Astrocyte (in vitro differentiated cells and primary cell): Measurements from ENCODE around the gene DSCAM. TPM values are rescaled to one million over a fixed set of nuclear protein-coding genes. Genes with fewer than 3 reads are reported as not detected.

Experiments
- DNase-seq: peaks from one replicate; pipeline ENCODE4 v3.0.0-alpha.2; 2010; ENCODE audit warnings: low read depth
- FAIRE-seq: peaks from 2 replicates; lab custom pipeline; 2011; peaks lifted over from hg19 to GRCh38; lab: Jason Lieb, UNC
- H2AFZ ChIP-seq: 2 replicates; pipeline ENCODE4 v1.6.0; 2012; ENCODE audit warnings: low read depth, low read length, inconsistent platforms
- H3K27ac ChIP-seq: 2 replicates; pipeline ENCODE4 v1.5.1; 2011; ENCODE audit warnings: low read depth, low read length, inconsistent platforms
- H3K27me3 ChIP-seq: 2 replicates; pipeline ENCODE4 v1.6.0; 2011; ENCODE audit warnings: low read length, inconsistent platforms; ENCODE audit not compliant: insufficient read depth
- H3K36me3 ChIP-seq: 2 replicates; pipeline ENCODE4 v1.5.1; 2011; ENCODE audit warnings: low read length, inconsistent platforms; ENCODE audit not compliant: insufficient read depth
- H3K4me1 ChIP-seq: 2 replicates; pipeline ENCODE4 v1.5.1; 2011; ENCODE audit warnings: low read length, inconsistent platforms; ENCODE audit not compliant: insufficient read depth
- H3K4me2 ChIP-seq: 2 replicates; pipeline ENCODE4 v1.6.0; 2012; ENCODE audit warnings: low read length, inconsistent platforms
- H3K4me3 ChIP-seq: 2 replicates; pipeline ENCODE4 v1.5.1; 2011; ENCODE audit warnings: low read depth, mild to moderate bottlenecking, low read length, inconsistent platforms; ENCODE audit not compliant: insufficient read depth
- H3K79me2 ChIP-seq: 2 replicates; pipeline ENCODE4 v1.6.0; 2012; ENCODE audit warnings: mild to moderate bottlenecking, low read length, inconsistent platforms; ENCODE audit not compliant: insufficient read depth
- H3K9ac ChIP-seq: 2 replicates; pipeline ENCODE4 v1.6.0; 2012; ENCODE audit warnings: mild to moderate bottlenecking, low read length, inconsistent platforms
- H3K9me3 ChIP-seq: 2 replicates; pipeline ENCODE4 v1.5.1; 2012; ENCODE audit warnings: low read depth, mild to moderate bottlenecking, low read length, inconsistent platforms; ENCODE audit not compliant: insufficient read depth
- H4K20me1 ChIP-seq: 2 replicates; pipeline ENCODE4 v1.6.0; 2012; ENCODE audit warnings: low read length, inconsistent platforms; ENCODE audit not compliant: insufficient read depth
- H3K27ac Mint-ChIP-seq: one replicate; pipeline ENCODE4 v1.8.0; 2021; ENCODE audit warnings: mild to moderate bottlenecking, mixed read lengths; ENCODE audit not compliant: unreplicated experiment
- H3K27me3 Mint-ChIP-seq: one replicate; pipeline ENCODE4 v1.8.0; 2021; ENCODE audit warnings: low read depth, mixed read lengths; ENCODE audit not compliant: unreplicated experiment
- H3K36me3 Mint-ChIP-seq: one replicate; pipeline ENCODE4 v1.8.0; 2021; ENCODE audit warnings: low read depth, mixed read lengths; ENCODE audit not compliant: unreplicated experiment
- H3K4me1 Mint-ChIP-seq: one replicate; pipeline ENCODE4 v1.8.0; 2021; ENCODE audit warnings: low read depth, mixed read lengths; ENCODE audit not compliant: unreplicated experiment
- H3K4me3 Mint-ChIP-seq: one replicate; pipeline ENCODE4 v1.8.0; 2021; ENCODE audit warnings: mild to moderate bottlenecking, moderate library complexity, mixed read lengths; ENCODE audit not compliant: unreplicated experiment
- H3K9me3 Mint-ChIP-seq: one replicate; pipeline ENCODE4 v1.8.0; 2021; ENCODE audit warnings: mild to moderate bottlenecking, mixed read lengths; ENCODE audit not compliant: unreplicated experiment
- EZH2 ChIP-seq: IDR thresholded peaks from 2 replicates; pipeline ENCODE4 v1.6.1; 2012; ENCODE audit warnings: mild to moderate bottlenecking, low read length, inconsistent platforms; ENCODE audit not compliant: insufficient read depth
- total RNA-seq: library from RNA; stranded (reverse); gene quantifications from 2 replicates; pipeline ENCODE4 v1.2.1, GENCODE V29; 2021
- TF ChIP-seq, protein P1 (sequence below): IDR thresholded peaks from 2 replicates; pipeline ENCODE4 v1.5.1; 2011; ENCODE audit warnings: low read depth, mild to moderate bottlenecking, inconsistent platforms, low read length, moderate library complexity; ENCODE audit not compliant: insufficient read depth

The DSCAM gene
- total RNA-seq, 1 donor from 2014 or later: 0.18 TPM

DNA sequence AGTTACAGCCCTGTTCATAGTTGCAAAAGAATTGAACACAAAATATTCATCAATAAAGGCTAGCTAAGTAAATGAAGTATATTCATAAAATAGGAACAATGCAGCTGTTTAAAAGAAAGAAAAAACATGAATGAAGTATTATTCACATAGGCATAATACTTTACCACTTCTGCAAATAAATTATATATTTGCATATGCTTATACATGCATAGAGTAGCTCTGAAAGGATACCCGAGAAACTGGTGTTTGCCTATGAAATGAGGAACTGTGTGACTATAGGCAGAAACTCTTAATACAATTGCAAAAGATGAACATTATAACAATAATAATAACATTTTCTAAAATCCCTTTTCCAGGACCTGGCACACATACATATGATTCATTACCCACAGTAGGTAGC lies 385.9 kb downstream of the DSCAM start:
- H3K4me3 Mint-ChIP-seq: no peak overlapping the region
- H3K9me3 ChIP-seq: no peaks in the 10 kb centered on the region
- no peak for FAIRE-seq
- H3K4me3 ChIP-seq: no peak overlapping the region
- no peaks in the 10 kb centered on the region for H3K4me1 ChIP-seq
- H3K27me3 ChIP-seq: no peaks in the 10 kb centered on the region
- no peak overlapping the region for H3K9ac ChIP-seq
- H3K36me3 ChIP-seq: no peaks in the 10 kb centered on the region
- no peaks in the 10 kb centered on the region for H4K20me1 ChIP-seq
- peaks cover 2% of the 10 kb centered on the region for H3K27me3 Mint-ChIP-seq
- no peaks in the 10 kb centered on the region for H3K79me2 ChIP-seq
- no peak overlapping the region for H3K27ac ChIP-seq
- no peaks in the 10 kb centered on the region for H3K36me3 Mint-ChIP-seq
- no peak overlapping the region for H3K4me2 ChIP-seq
- H3K4me1 Mint-ChIP-seq: no peaks in the 10 kb centered on the region
- no peak for DNase-seq
- no peak overlapping the region for H3K27ac Mint-ChIP-seq
- TF ChIP-seq, protein P1, sequence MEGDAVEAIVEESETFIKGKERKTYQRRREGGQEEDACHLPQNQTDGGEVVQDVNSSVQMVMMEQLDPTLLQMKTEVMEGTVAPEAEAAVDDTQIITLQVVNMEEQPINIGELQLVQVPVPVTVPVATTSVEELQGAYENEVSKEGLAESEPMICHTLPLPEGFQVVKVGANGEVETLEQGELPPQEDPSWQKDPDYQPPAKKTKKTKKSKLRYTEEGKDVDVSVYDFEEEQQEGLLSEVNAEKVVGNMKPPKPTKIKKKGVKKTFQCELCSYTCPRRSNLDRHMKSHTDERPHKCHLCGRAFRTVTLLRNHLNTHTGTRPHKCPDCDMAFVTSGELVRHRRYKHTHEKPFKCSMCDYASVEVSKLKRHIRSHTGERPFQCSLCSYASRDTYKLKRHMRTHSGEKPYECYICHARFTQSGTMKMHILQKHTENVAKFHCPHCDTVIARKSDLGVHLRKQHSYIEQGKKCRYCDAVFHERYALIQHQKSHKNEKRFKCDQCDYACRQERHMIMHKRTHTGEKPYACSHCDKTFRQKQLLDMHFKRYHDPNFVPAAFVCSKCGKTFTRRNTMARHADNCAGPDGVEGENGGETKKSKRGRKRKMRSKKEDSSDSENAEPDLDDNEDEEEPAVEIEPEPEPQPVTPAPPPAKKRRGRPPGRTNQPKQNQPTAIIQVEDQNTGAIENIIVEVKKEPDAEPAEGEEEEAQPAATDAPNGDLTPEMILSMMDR: no peak
- no peak for TF ChIP-seq EZH2
- peaks cover 3% of the 10 kb centered on the region for H3K9me3 Mint-ChIP-seq
- no peak overlapping the region for H2AFZ ChIP-seq

DNA sequence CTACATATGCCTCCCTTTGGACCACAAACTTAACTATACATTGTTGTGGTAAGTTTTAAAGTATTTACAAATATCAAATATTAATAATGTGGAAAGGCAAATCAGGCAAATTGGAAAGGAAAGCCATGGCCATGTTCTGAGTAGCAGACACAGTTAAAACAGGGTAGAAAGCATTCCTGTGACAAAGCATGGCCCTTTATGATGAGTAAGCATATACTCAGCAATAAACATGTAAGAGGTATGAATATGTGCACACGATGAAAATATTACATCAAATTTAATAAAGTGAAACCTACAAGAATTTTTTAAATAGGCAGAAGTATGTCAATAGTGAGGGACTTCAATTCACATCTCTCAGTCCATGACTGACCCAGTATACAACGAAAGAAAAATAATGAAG lies 389.2 kb downstream of the DSCAM start:
- Histone ChIP-seq H3K27me3 (no peaks in the 10 kb centered on the region), H3K4me3 (no peak overlapping the region), H3K4me1 (no peaks in the 10 kb centered on the region), H4K20me1 (no peaks in the 10 kb centered on the region), H3K36me3 (no peaks in the 10 kb centered on the region), H3K4me2 (no peak overlapping the region), H3K27ac (no peak overlapping the region), H3K79me2 (no peaks in the 10 kb centered on the region), H3K9me3 (no peaks in the 10 kb centered on the region), H3K9ac (no peak overlapping the region), H2AFZ (no peak overlapping the region)
- Mint-ChIP-seq H3K27me3 (no peaks in the 10 kb centered on the region), H3K9me3 (no peaks in the 10 kb centered on the region), H3K4me1 (no peaks in the 10 kb centered on the region), H3K27ac (no peak overlapping the region), H3K4me3 (no peak overlapping the region), H3K36me3 (no peaks in the 10 kb centered on the region)
- TF ChIP-seq, protein P1: no peak
- TF ChIP-seq EZH2: no peak
- DNase-seq (no peak), FAIRE-seq (no peak)

DNA sequence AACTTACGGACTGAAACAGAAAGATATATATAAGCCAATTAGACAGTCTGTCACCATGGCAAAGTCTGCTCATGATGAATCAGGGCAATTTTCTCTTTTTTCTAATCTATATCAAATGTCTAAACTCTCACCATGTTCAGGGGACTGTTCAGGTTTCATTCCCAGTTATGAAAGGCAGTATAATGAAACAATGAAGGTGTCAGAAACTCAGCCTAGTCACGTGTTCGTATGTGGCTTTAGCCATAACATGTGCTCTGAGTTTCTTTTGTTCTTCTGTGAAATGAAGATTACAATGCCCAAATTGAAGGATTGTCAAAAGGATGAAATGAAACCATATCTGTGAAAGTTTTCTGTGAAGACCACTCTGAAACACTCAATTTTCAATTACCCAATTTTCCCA lies 392.9 kb downstream of the DSCAM start:
- H3K9me3 ChIP-seq: no peaks in the 10 kb centered on the region
- no peaks in the 10 kb centered on the region for H3K36me3 Mint-ChIP-seq
- TF ChIP-seq EZH2: no peak
- TF ChIP-seq, protein P1: no peak
- no peaks in the 10 kb centered on the region for H4K20me1 ChIP-seq
- no peak overlapping the region for H3K27ac ChIP-seq
- no peak overlapping the region for H3K4me2 ChIP-seq
- no peaks in the 10 kb centered on the region for H3K4me1 Mint-ChIP-seq
- no peak overlapping the region for H3K4me3 ChIP-seq
- no peak for FAIRE-seq
- H3K9ac ChIP-seq: no peak overlapping the region
- H3K4me1 ChIP-seq: no peaks in the 10 kb centered on the region
- H3K27ac Mint-ChIP-seq: no peak overlapping the region
- no peaks in the 10 kb centered on the region for H3K79me2 ChIP-seq
- no peaks in the 10 kb centered on the region for H3K9me3 Mint-ChIP-seq
- H3K27me3 ChIP-seq: no peaks in the 10 kb centered on the region
- no peak overlapping the region for H2AFZ ChIP-seq
- DNase-seq: no peak
- H3K4me3 Mint-ChIP-seq: no peak overlapping the region
- H3K36me3 ChIP-seq: no peaks in the 10 kb centered on the region
- no peaks in the 10 kb centered on the region for H3K27me3 Mint-ChIP-seq
